Bronchial epithelial cell (primary cell): Measurements from ENCODE around the gene PCGF1. TPM values are rescaled to one million over a fixed set of nuclear protein-coding genes. Genes with fewer than 3 reads are reported as not detected.

Source experiments
- DNase-seq: peaks from one replicate; pipeline ENCODE4 v3.0.0-alpha.2; 2010; ENCODE audit warnings: low read depth
- FAIRE-seq: peaks from 2 replicates; lab custom pipeline; 2011; peaks lifted over from hg19 to GRCh38; lab: Jason Lieb, UNC
- H3K27me3 ChIP-seq: 2 replicates; pipeline ENCODE4 v1.5.1; 2011; ENCODE audit warnings: low read length; ENCODE audit not compliant: control insufficient read depth, insufficient read depth
- H3K36me3 ChIP-seq: 2 replicates; pipeline ENCODE4 v1.5.1; 2011; ENCODE audit warnings: low read length; ENCODE audit not compliant: control insufficient read depth, insufficient read depth
- H3K4me3 ChIP-seq: 2 replicates; pipeline ENCODE4 v1.5.1; 2011; ENCODE audit warnings: mild to moderate bottlenecking, low read depth, low read length, control low read depth
- CTCF ChIP-seq: IDR thresholded peaks from 2 replicates; pipeline ENCODE4 v1.5.1; 2011; ENCODE audit warnings: mild to moderate bottlenecking, moderate library complexity, low read length, control low read depth, inconsistent platforms; ENCODE audit not compliant: insufficient read depth, severe bottlenecking
- total RNA-seq: library from RNA; depleted of rRNA; stranded (reverse); fragments of >200 nt; gene quantifications from 2 replicates; pipeline ENCODE4 v1.2.1, GENCODE V29; 2014

Gene PCGF1
- total RNA-seq, 1 donor from 2014 or later: 35.5 TPM

GRCh38 chr2:74503506-74504475 is 3.7 kb downstream of the PCGF1 start:
- Histone ChIP-seq H3K27me3 (peaks cover 7% of the 10 kb centered on the region), H3K36me3 (peaks cover 7% of the 10 kb centered on the region), H3K4me3 (peak overlapping the region; percentile 54)
- no peak for FAIRE-seq
- no peak for TF ChIP-seq CTCF
- DNase-seq: no peak

- peak; percentile 47 for TF ChIP-seq CTCF
Measured at GRCh38 chr2:74502720-74503505, 4.6 kb downstream of the PCGF1 start.

GRCh38 chr2:74502147-74502719 is 5.3 kb downstream of the PCGF1 start:
- FAIRE-seq (no peak), DNase-seq (no peak)
- Histone ChIP-seq H3K27me3 (peaks cover 9% of the 10 kb centered on the region), H3K36me3 (peaks cover 7% of the 10 kb centered on the region), H3K4me3 (peak overlapping the region; percentile 54)
- TF ChIP-seq CTCF: no peak

More at GRCh38 chr2:74502720-74503505, 4.6 kb downstream of the PCGF1 start:
- Histone ChIP-seq H3K27me3 (peaks cover 9% of the 10 kb centered on the region), H3K4me3 (peak overlapping the region; percentile 54), H3K36me3 (peaks cover 7% of the 10 kb centered on the region)
- FAIRE-seq (no peak), DNase-seq (peak; percentile 64)

GRCh38 chr2:74501335-74502071 is 6.0 kb downstream of the PCGF1 start:
- no peak for DNase-seq
- no peak for FAIRE-seq
- no peak for TF ChIP-seq CTCF
- H3K4me3 ChIP-seq: no peak overlapping the region
- H3K27me3 ChIP-seq: peaks cover 9% of the 10 kb centered on the region
- peaks cover 7% of the 10 kb centered on the region for H3K36me3 ChIP-seq

- no peak for TF ChIP-seq CTCF
- DNase-seq: no peak
- peaks cover 3% of the 10 kb centered on the region for H3K36me3 ChIP-seq
- H3K4me3 ChIP-seq: no peak overlapping the region
- peaks cover 9% of the 10 kb centered on the region for H3K27me3 ChIP-seq
- no peak for FAIRE-seq
Measured at GRCh38 chr2:74500578-74500946, 6.9 kb downstream of the PCGF1 start.
